Endothelial cell of umbilical vein (primary cell): ENCODE measurements around the gene BNC2. TPM values are rescaled to one million over a fixed set of nuclear protein-coding genes. Genes with fewer than 3 reads are reported as not detected.

Experiments used
- BruUV-seq: library from RNA; stranded (reverse); fragments of 400-500 nt; replicated peaks from 2 replicates; lab custom pipeline; 2021; lab: Mats Ljungman, UMichigan
- CTCF ChIA-PET: fragments of 300-600, 350-600 bp; sonication (Branson Sonifier 250); formaldehyde crosslinking; loops from one replicate; lab custom pipeline; 2021; ENCODE audit warnings: antibody characterized with exemption, inconsistent platforms; lab: Charles Lee
- POLR2A ChIA-PET: fragments of 300-600, 350-600 bp; sonication (Branson Sonifier 250); formaldehyde crosslinking; loops from one replicate; lab custom pipeline; 2021; ENCODE audit warnings: antibody characterized with exemption, inconsistent platforms; lab: Charles Lee
- DNase-seq: peaks from one replicate; pipeline ENCODE4 v3.0.0-alpha.2; 2011; ENCODE audit warnings: low read depth, low spot score
- FAIRE-seq: peaks from 2 replicates; lab custom pipeline; 2011; peaks lifted over from hg19 to GRCh38; lab: Jason Lieb, UNC
- H2AFZ ChIP-seq: 2 replicates; pipeline ENCODE4 v1.6.0; 2012; ENCODE audit warnings: low read depth, low read length, control low read depth, inconsistent platforms
- H3K27ac ChIP-seq: 2 replicates; pipeline ENCODE4 v1.5.1; 2011; ENCODE audit warnings: low read depth, mild to moderate bottlenecking, control low read depth, low read length, moderate library complexity; ENCODE audit not compliant: insufficient read depth
- H3K27me3 ChIP-seq, 2 experiments: 2 replicates each; pipeline versions ENCODE4 v1.6.0 to v1.6.1; 2011; ENCODE audit warnings: low read length in 2 of 2, mixed read lengths in 1 of 2; ENCODE audit not compliant: control insufficient read depth in 2 of 2, insufficient read depth in 2 of 2
- H3K36me3 ChIP-seq, 2 experiments: 2 replicates in 1 of 2; 3 replicates in 1 of 2; pipeline ENCODE4 v1.5.1; 2011; ENCODE audit warnings: low read length in 2 of 2, mild to moderate bottlenecking in 1 of 2, moderate library complexity in 1 of 2; ENCODE audit not compliant: control insufficient read depth in 2 of 2, insufficient read depth in 2 of 2; ENCODE audit errors: extremely low read depth in 1 of 2
- H3K4me1 ChIP-seq: 3 replicates; pipeline ENCODE4 v1.5.1; 2011; ENCODE audit warnings: mild to moderate bottlenecking, low read length; ENCODE audit not compliant: control insufficient read depth, insufficient read depth; ENCODE audit errors: extremely low read depth
- H3K4me2 ChIP-seq: 2 replicates; pipeline ENCODE4 v1.6.1; 2011; ENCODE audit warnings: low read length, control low read depth, mixed read lengths; ENCODE audit not compliant: insufficient read depth
- H3K4me3 ChIP-seq, 3 experiments: fragments of 200-600 bp in 1 of 3; sonication (generic), shearing (Covaris generic) in 1 of 3; replicated peaks in 1 of 3; 2 replicates each; pipeline ENCODE4 v1.5.1; 2011 to 2016; ENCODE audit warnings: control low read depth in 3 of 3, low read length in 3 of 3, mild to moderate bottlenecking in 2 of 3, inconsistent platforms in 1 of 3, low read depth in 1 of 3, moderate library complexity in 1 of 3; ENCODE audit not compliant: insufficient read depth in 1 of 3
- H3K79me2 ChIP-seq: 2 replicates; pipeline ENCODE4 v1.6.0; 2012; ENCODE audit warnings: low read length, inconsistent platforms; ENCODE audit not compliant: control insufficient read depth, insufficient read depth
- H3K9ac ChIP-seq: replicated peaks from 2 replicates; pipeline ENCODE3; 2011; ENCODE audit warnings: low read length, control low read depth; ENCODE audit not compliant: insufficient read depth; ENCODE audit errors: extremely low read depth
- H3K9me1 ChIP-seq: replicated peaks from 3 replicates; pipeline ENCODE4 v1.6.0; 2011; ENCODE audit warnings: mild to moderate bottlenecking, low read length; ENCODE audit not compliant: control insufficient read depth, insufficient read depth; ENCODE audit errors: extremely low read depth
- H3K9me3 ChIP-seq: replicated peaks from 2 replicates; pipeline ENCODE4 v1.5.1; 2012; ENCODE audit warnings: low read length, inconsistent platforms; ENCODE audit not compliant: control insufficient read depth, insufficient read depth
- H4K20me1 ChIP-seq: replicated peaks from 2 replicates; pipeline ENCODE3; 2011; ENCODE audit warnings: mild to moderate bottlenecking, low read length; ENCODE audit not compliant: control insufficient read depth, insufficient read depth; ENCODE audit errors: extremely low read depth
- EZH2 ChIP-seq: IDR thresholded peaks from 2 replicates; pipeline ENCODE4 v1.6.1; 2012; ENCODE audit warnings: borderline replicate concordance, low read depth, mild to moderate bottlenecking, moderate library complexity, low read length, inconsistent platforms; ENCODE audit not compliant: severe bottlenecking
- FOS ChIP-seq: IDR thresholded peaks from 2 replicates; pipeline ENCODE4 v1.6.1; 2011; ENCODE audit warnings: mild to moderate bottlenecking, low read length, moderate library complexity, borderline replicate concordance; ENCODE audit not compliant: insufficient read depth
- GATA2 ChIP-seq: IDR thresholded peaks from 2 replicates; pipeline ENCODE4 v1.7.0; 2011; ENCODE audit warnings: low read depth, mild to moderate bottlenecking, moderate library complexity, mixed read lengths, low read length; ENCODE audit not compliant: insufficient read length, insufficient read depth
- JUN ChIP-seq: IDR thresholded peaks from 2 replicates; pipeline ENCODE4 v1.6.1; 2011; ENCODE audit warnings: borderline replicate concordance, low read depth; ENCODE audit not compliant: insufficient read length, insufficient read depth
- MYC ChIP-seq: IDR thresholded peaks from one replicate; pipeline ENCODE4 v1.6.1; 2011; ENCODE audit warnings: mild to moderate bottlenecking, low read depth, low read length
- POLR2A ChIP-seq: IDR thresholded peaks from 2 replicates; pipeline ENCODE4 v1.6.1; 2012; ENCODE audit warnings: low read depth, mild to moderate bottlenecking, control low read depth, low read length
- POLR2AphosphoS5 ChIP-seq: IDR thresholded peaks from 2 replicates; pipeline ENCODE4 v1.6.1; 2012; ENCODE audit warnings: low read depth, mild to moderate bottlenecking, control low read depth, low read length, moderate library complexity; ENCODE audit not compliant: insufficient read depth
- dilution Hi-C: fragments of 300-500 bp; cut with MboI; formaldehyde crosslinking; loops from one replicate; pipeline ENCODE4 v1.15.0; 2019; ENCODE audit warnings: low sequenced_read_pairs; ENCODE audit not compliant: extremely low pct_ligation_motif_present
- intact Hi-C: fragments of 100-400 bp; cut with micrococcal nuclease; formaldehyde crosslinking; loops from one replicate; pipeline ENCODE4 v1.10.0; 2022
- polyA plus RNA-seq, 4 experiments: library from polyadenylated mRNA; depleted of rRNA in 3 of 4; stranded (reverse) in 3 of 4; unstranded in 1 of 4; fragments of >200 nt; gene quantifications; 2 replicates each; pipeline versions ENCODE4 v1.2.1 to v1.2.3, GENCODE V29; 2011 to 2012; ENCODE audit warnings: missing spikeins in 1 of 4
- total RNA-seq: library from RNA; stranded (reverse); gene quantifications from 2 replicates; pipeline ENCODE4 v1.2.3, GENCODE V29; 2021
- TF ChIP-seq, protein P1 (sequence below), 2 donors: IDR thresholded peaks; 1 replicate in 1 of 2; 2 replicates in 1 of 2; pipeline ENCODE4 v1.5.1; 2011; ENCODE audit warnings: low read length in 2 of 2, mild to moderate bottlenecking in 2 of 2, moderate library complexity in 2 of 2, control low read depth in 1 of 2, inconsistent platforms in 1 of 2, low read depth in 1 of 2; ENCODE audit not compliant: insufficient read depth in 1 of 2; ENCODE audit errors: extremely low read depth in 1 of 2

BNC2 gene
- total and polyA plus RNA-seq, 2 donors (not counting 3 experiments of a cell fraction or from before 2014, with no cell fraction given): 12.1 to 34.3 TPM

DNA sequence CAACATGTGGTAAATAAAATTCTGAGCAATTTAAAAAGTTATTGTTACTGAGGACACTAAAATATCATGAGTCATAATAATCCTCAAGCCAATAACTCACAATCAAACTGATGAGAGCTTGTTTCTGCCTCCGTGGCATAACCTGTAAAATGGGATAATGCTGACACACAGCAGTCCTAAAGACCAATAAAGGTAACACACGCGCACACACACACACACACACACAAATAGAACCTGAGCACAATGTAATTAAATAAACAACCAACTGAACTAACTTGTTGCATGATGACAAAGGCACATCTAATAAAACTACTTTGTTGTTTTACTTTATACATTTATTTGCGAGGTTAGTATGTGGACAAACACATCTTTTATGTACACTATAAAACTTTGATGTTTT is 358.2 kb downstream of the BNC2 start:
- POLR2A ChIA-PET: interaction anchor here (0.8 kb wide), 1 partner anchor 10 kb away, joined by 5 read pairs; no protein-coding TSS in a partner anchor
- H3K4me2 ChIP-seq: no peak overlapping the region
- H3K27me3 ChIP-seq: no peaks in the 10 kb centered on the region
- H3K4me1 ChIP-seq: peaks cover 40% of the 10 kb centered on the region
- no peaks in the 10 kb centered on the region for H3K79me2 ChIP-seq
- no peak overlapping the region for H3K9ac ChIP-seq
- intact Hi-C loops (loop anchor here (5.0 to 10.0 kb wide), 2 partner anchors 320 to 363 kb away; partner anchors contain the start of gene BNC2), dilution Hi-C loops (no loop called here)
- no peak for DNase-seq
- H4K20me1 ChIP-seq: no peaks in the 10 kb centered on the region
- H3K4me3 ChIP-seq: no peak overlapping the region
- no peaks in the 10 kb centered on the region for H3K9me3 ChIP-seq
- H3K9me1 ChIP-seq: no peaks in the 10 kb centered on the region
- H3K27ac ChIP-seq: no peak overlapping the region
- TF ChIP-seq FOS: peak; percentile 9
- no peak for TF ChIP-seq JUN
- H2AFZ ChIP-seq: no peak overlapping the region
- CTCF ChIA-PET: interaction anchor here (1.3 kb wide), 1 partner anchor 103 kb away, joined by 3 read pairs; no protein-coding TSS in a partner anchor
- no peaks in the 10 kb centered on the region for H3K36me3 ChIP-seq
- FAIRE-seq: no peak
- BruUV-seq: no TSS peak

DNA sequence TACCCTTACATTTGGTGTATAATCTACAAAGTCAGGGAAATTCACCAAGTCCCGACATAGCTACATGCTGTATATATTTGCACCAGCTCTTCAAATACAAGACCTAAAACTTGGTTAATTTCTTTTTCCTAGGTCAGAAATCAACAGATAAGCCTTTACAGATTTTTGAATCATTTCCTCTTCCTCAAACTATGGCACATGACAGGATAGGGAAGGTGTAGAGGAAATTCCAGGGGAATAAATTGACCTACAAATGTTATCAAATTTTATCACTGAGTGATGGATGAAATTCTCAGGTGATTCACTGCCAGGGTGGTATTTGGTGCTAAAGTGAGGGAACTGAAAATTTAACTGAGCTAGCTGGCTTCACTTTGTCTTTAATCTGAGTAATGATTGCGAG is 360.0 kb downstream of the BNC2 start:
- dilution Hi-C loops: no loop called here
- TF ChIP-seq JUN (peak; percentile 52), POLR2A (no peak), GATA2 (peak; percentile 93), EZH2 (no peak), FOS (peak; percentile 55), POLR2AphosphoS5 (peak; percentile 55), MYC (no peak)
- TF ChIP-seq, protein P1, sequence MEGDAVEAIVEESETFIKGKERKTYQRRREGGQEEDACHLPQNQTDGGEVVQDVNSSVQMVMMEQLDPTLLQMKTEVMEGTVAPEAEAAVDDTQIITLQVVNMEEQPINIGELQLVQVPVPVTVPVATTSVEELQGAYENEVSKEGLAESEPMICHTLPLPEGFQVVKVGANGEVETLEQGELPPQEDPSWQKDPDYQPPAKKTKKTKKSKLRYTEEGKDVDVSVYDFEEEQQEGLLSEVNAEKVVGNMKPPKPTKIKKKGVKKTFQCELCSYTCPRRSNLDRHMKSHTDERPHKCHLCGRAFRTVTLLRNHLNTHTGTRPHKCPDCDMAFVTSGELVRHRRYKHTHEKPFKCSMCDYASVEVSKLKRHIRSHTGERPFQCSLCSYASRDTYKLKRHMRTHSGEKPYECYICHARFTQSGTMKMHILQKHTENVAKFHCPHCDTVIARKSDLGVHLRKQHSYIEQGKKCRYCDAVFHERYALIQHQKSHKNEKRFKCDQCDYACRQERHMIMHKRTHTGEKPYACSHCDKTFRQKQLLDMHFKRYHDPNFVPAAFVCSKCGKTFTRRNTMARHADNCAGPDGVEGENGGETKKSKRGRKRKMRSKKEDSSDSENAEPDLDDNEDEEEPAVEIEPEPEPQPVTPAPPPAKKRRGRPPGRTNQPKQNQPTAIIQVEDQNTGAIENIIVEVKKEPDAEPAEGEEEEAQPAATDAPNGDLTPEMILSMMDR (IDR thresholded peaks at IDR 0.05; ENCODE audit: extremely low read depth in 1 of 2, insufficient read depth in 1 of 2, low read depth in 1 of 2, low read length in 2 of 2): no peak
- H4K20me1 ChIP-seq: no peaks in the 10 kb centered on the region
- H3K4me2 ChIP-seq: peak overlapping the region; percentile 94
- H3K27me3 ChIP-seq: no peaks in the 10 kb centered on the region
- peak overlapping the region; percentile 36 for H2AFZ ChIP-seq
- DNase-seq: no peak
- H3K27ac ChIP-seq: peak overlapping the region; percentile 85
- no peaks in the 10 kb centered on the region for H3K9me3 ChIP-seq
- no peaks in the 10 kb centered on the region for H3K79me2 ChIP-seq
- H3K4me1 ChIP-seq: peaks cover 28% of the 10 kb centered on the region
- intact Hi-C loops: loop anchor here (1.0 to 10.0 kb wide), 5 partner anchors 16 to 364 kb away; partner anchors contain the start of gene BNC2
- peak overlapping the region in 2 of 3 experiments; percentile 12 to 57 for H3K4me3 ChIP-seq
- ChIA-PET CTCF (interaction anchor here (0.6 to 1.1 kb wide), 7 partner anchors 9 to 606 kb away, joined by 3 to 5 read pairs (median 3); no protein-coding TSS in a partner anchor), POLR2A (interaction anchor here (0.7 to 0.8 kb wide), 2 partner anchors 12 to 270 kb away, joined by 3 to 5 read pairs; no protein-coding TSS in a partner anchor)
- peak; percentile 44 for FAIRE-seq
- H3K9me1 ChIP-seq: no peaks in the 10 kb centered on the region
- H3K9ac ChIP-seq: peak overlapping the region; percentile 60
- BruUV-seq: no TSS peak
- no peaks in the 10 kb centered on the region for H3K36me3 ChIP-seq
